H1 (cell line): ENCODE measurements around the gene CHD6. TPM values are rescaled to one million over a fixed set of nuclear protein-coding genes. Genes with fewer than 3 reads are reported as not detected.

Source experiments
- BCL11A ChIP-seq, 2 experiments: IDR thresholded peaks; one replicate each; pipeline ENCODE4 v1.6.1; 2011; ENCODE audit warnings: low read depth in 2 of 2, low read length in 2 of 2, mild to moderate bottlenecking in 2 of 2
- BRCA1 ChIP-seq: IDR thresholded peaks from 2 replicates; pipeline ENCODE4 v1.6.1; 2012; ENCODE audit warnings: low read depth, low read length, improper control_type of control experiment
- CTBP2 ChIP-seq: IDR thresholded peaks from 2 replicates; pipeline ENCODE4 v1.7.0; 2011; ENCODE audit warnings: borderline replicate concordance, mild to moderate bottlenecking, moderate library complexity, mixed read lengths, low read length; ENCODE audit not compliant: insufficient read depth, insufficient read length
- TEAD4 ChIP-seq: IDR thresholded peaks from 2 replicates; pipeline ENCODE4 v1.6.1; 2012; ENCODE audit warnings: low read depth, low read length, inconsistent platforms, mixed read lengths
- YY1 ChIP-seq: IDR thresholded peaks from 2 replicates; pipeline ENCODE4 v1.6.1; 2011; ENCODE audit warnings: low read depth, mild to moderate bottlenecking, low read length
- polyA plus RNA-seq, 7 experiments: library from polyadenylated mRNA; depleted of rRNA in 3 of 7; stranded (reverse) in 5 of 7; unstranded in 2 of 7; fragments of >200 nt in 5 of 7; fragments of 200-250 nt in 2 of 7; gene quantifications; 1 replicate in 5 of 7; 2 replicates in 1 of 7; 4 replicates in 1 of 7; pipeline versions ENCODE4 v1.2.1 to v1.2.3, GENCODE V29; 2011 to 2013; ENCODE audit warnings: missing spikeins in 2 of 7, mixed read lengths in 2 of 7
- total RNA-seq: library from RNA; stranded (reverse); fragmentation: NEBNext Ultra II Directional; extraction: Animal tissue kit (Norgen Biotek cat#: 25700); gene quantifications from 2 replicates; pipeline ENCODE4 v1.2.1, GENCODE V29; 2021
- TF ChIP-seq, protein P1 (sequence below): fragments of 300-600 bp; sonication (generic); IDR thresholded peaks from 2 replicates; pipeline ENCODE4 v1.7.1; 2012; ENCODE audit warnings: low read length, moderate library complexity, mild to moderate bottlenecking, inconsistent platforms; ENCODE audit not compliant: insufficient replicate concordance

Gene CHD6
- total and polyA plus RNA-seq, 2 of the 8 experiments (the other 6 are each of a cell fraction or from before 2014, with no cell fraction given): 11.1 to 62.9 TPM

DNA sequence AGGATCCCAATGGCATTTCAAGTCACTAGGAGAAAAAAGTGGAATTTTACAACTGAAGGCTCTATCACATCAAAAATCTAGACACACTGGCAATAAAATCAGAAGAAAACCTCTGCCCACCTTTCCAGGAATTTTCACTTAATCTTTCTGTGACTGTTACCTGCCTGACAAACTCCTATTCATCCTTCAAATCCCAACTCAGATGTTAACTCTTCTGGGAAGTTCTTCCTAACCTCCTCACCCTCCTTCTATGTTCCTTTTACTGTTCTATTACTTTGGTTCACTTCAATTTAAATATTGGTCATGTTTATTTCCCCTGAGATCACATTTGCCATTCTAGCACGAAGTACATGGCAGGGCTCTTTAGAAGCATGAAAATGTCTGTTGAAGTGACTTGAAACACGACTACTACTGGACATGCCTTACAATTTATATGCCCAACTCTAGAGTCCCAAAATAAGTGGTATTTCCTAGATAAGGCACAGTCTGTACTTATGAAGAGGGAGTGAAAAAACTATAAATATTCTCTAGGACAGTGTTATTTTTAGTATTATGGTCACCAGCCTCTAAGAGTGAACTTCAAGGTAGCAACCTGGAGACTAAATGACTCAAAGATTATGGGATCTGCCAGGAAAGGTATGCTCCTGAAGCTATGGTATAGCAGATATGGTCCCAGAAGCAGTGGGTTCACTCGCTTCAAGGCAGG, 17.1 kb downstream of the CHD6 start (continued):
- TF ChIP-seq, protein P1, sequence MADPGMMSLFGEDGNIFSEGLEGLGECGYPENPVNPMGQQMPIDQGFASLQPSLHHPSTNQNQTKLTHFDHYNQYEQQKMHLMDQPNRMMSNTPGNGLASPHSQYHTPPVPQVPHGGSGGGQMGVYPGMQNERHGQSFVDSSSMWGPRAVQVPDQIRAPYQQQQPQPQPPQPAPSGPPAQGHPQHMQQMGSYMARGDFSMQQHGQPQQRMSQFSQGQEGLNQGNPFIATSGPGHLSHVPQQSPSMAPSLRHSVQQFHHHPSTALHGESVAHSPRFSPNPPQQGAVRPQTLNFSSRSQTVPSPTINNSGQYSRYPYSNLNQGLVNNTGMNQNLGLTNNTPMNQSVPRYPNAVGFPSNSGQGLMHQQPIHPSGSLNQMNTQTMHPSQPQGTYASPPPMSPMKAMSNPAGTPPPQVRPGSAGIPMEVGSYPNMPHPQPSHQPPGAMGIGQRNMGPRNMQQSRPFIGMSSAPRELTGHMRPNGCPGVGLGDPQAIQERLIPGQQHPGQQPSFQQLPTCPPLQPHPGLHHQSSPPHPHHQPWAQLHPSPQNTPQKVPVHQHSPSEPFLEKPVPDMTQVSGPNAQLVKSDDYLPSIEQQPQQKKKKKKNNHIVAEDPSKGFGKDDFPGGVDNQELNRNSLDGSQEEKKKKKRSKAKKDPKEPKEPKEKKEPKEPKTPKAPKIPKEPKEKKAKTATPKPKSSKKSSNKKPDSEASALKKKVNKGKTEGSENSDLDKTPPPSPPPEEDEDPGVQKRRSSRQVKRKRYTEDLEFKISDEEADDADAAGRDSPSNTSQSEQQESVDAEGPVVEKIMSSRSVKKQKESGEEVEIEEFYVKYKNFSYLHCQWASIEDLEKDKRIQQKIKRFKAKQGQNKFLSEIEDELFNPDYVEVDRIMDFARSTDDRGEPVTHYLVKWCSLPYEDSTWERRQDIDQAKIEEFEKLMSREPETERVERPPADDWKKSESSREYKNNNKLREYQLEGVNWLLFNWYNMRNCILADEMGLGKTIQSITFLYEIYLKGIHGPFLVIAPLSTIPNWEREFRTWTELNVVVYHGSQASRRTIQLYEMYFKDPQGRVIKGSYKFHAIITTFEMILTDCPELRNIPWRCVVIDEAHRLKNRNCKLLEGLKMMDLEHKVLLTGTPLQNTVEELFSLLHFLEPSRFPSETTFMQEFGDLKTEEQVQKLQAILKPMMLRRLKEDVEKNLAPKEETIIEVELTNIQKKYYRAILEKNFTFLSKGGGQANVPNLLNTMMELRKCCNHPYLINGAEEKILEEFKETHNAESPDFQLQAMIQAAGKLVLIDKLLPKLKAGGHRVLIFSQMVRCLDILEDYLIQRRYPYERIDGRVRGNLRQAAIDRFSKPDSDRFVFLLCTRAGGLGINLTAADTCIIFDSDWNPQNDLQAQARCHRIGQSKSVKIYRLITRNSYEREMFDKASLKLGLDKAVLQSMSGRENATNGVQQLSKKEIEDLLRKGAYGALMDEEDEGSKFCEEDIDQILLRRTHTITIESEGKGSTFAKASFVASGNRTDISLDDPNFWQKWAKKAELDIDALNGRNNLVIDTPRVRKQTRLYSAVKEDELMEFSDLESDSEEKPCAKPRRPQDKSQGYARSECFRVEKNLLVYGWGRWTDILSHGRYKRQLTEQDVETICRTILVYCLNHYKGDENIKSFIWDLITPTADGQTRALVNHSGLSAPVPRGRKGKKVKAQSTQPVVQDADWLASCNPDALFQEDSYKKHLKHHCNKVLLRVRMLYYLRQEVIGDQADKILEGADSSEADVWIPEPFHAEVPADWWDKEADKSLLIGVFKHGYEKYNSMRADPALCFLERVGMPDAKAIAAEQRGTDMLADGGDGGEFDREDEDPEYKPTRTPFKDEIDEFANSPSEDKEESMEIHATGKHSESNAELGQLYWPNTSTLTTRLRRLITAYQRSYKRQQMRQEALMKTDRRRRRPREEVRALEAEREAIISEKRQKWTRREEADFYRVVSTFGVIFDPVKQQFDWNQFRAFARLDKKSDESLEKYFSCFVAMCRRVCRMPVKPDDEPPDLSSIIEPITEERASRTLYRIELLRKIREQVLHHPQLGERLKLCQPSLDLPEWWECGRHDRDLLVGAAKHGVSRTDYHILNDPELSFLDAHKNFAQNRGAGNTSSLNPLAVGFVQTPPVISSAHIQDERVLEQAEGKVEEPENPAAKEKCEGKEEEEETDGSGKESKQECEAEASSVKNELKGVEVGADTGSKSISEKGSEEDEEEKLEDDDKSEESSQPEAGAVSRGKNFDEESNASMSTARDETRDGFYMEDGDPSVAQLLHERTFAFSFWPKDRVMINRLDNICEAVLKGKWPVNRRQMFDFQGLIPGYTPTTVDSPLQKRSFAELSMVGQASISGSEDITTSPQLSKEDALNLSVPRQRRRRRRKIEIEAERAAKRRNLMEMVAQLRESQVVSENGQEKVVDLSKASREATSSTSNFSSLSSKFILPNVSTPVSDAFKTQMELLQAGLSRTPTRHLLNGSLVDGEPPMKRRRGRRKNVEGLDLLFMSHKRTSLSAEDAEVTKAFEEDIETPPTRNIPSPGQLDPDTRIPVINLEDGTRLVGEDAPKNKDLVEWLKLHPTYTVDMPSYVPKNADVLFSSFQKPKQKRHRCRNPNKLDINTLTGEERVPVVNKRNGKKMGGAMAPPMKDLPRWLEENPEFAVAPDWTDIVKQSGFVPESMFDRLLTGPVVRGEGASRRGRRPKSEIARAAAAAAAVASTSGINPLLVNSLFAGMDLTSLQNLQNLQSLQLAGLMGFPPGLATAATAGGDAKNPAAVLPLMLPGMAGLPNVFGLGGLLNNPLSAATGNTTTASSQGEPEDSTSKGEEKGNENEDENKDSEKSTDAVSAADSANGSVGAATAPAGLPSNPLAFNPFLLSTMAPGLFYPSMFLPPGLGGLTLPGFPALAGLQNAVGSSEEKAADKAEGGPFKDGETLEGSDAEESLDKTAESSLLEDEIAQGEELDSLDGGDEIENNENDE: no peak
- TF ChIP-seq YY1 (no peak), TEAD4 (no peak), CTBP2 (no peak), BRCA1 (no peak), BCL11A (IDR thresholded peaks at IDR 0.05; ENCODE audit: low read depth in 2 of 2, low read length in 2 of 2) (no peak)
